ENCODE results near the gene CCRL2.
"Not testable (repeated sequence)": the region's sequence is repeated elsewhere in the genome, so short reads cannot be mapped to it uniquely, and the experiment has no call there.

- not testable (repeated sequence) for TF ChIP-seq AR (CRISPR knock-in tag; IDR thresholded peaks at IDR 0.05); SP1 (CRISPR knock-in tag; conservative IDR thresholded peaks at IDR 0.05); CTCF (IDR thresholded peaks at IDR 0.05); MLX (CRISPR knock-in tag; IDR thresholded peaks at IDR 0.05); HMGXB4 (CRISPR knock-in tag; IDR thresholded peaks at IDR 0.05); STAT6 (CRISPR knock-in tag; conservative IDR thresholded peaks at IDR 0.05; ENCODE audit: low read depth); ZNF396 (CRISPR knock-in tag; IDR thresholded peaks at IDR 0.05; ENCODE audit: borderline replicate concordance); MYBL2 (CRISPR knock-in tag; IDR thresholded peaks at IDR 0.05); ETV6 (CRISPR knock-in tag; IDR thresholded peaks at IDR 0.05); ATF6 (CRISPR knock-in tag; IDR thresholded peaks at IDR 0.05)
Measured at GRCh38 chr3:46391526-46391925, 15.5 kb upstream of the CCRL2 start.

All from WTC11 (cell line).